Activated CD4-positive, alpha-beta T cell treated with anti-CD3 and anti-CD28 coated beads, Interleukin-2, amount 50 U/mL, for 1 hour (primary cell): Measurements from ENCODE around the gene NUP58.
"Not testable (repeated sequence)": the region's sequence is repeated elsewhere in the genome, so short reads cannot be mapped to it uniquely, and the experiment has no call there.

Experiments used
- DNase-seq: peaks from one replicate; pipeline ENCODE4 v3.0.0-alpha.2; 2020

Gene NUP58

GRCh38 chr13:25306671-25307464, 5.4 kb downstream of the NUP58 start:
- DNase-seq, result no peak

DNA sequence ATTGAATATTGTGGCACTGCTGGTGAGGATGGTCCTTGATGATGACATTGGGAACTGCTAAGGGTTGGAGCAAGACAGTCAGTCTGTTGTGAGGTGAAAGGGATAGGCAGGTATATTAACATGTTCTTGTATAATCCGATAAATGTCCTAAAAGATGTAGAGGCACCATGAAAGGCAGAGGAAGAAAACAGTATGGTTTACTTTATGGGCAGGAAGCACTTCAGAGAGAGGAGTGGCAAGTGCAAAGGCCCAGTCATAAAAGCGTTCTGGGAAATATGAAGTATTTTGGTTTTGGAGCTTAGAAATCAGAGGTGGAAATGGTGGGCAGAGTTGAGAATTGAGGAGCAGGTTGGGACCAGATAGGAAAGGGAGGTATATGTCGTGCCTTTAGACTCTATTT, 9.5 kb downstream of the NUP58 start:
- DNase-seq, result no peak

GRCh38 chr13:25318946-25319345, 17.5 kb downstream of the NUP58 start:
- not testable (repeated sequence) for DNase-seq

GRCh38 chr13:25319771-25320170, 18.3 kb downstream of the NUP58 start:
- no peak for DNase-seq

- no peak for DNase-seq
These were observed 22.7 kb downstream of the NUP58 start for GRCh38 chr13:25324100-25324499.

- no peak for DNase-seq
These were observed 28.3 kb downstream of the NUP58 start for GRCh38 chr13:25329706-25330105.

GRCh38 chr13:25330541-25330940, 29.1 kb downstream of the NUP58 start:
- no peak for DNase-seq

- DNase-seq, result no peak
These were observed 34.4 kb downstream of the NUP58 start for GRCh38 chr13:25335856-25336255.

DNA sequence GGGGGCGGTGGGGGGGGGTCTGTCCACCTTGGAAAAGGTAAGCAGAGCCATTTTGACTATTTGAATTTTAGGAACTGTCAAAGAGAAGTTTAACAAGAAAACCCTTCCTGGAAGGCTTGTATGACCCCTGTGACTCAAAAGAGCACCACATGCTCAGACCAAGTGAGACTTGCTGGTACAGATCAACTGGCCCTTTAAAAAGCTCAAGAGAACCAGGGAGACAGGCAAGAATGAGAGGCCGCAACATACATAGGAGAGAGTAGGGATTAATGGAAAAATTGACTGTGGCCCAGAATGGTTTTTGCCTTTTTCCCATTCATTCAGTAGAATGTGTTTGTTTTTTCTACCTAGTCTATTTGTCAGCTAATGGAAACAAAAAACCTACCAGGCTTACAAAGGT, 44.2 kb downstream of the NUP58 start:
- no peak for DNase-seq

DNA sequence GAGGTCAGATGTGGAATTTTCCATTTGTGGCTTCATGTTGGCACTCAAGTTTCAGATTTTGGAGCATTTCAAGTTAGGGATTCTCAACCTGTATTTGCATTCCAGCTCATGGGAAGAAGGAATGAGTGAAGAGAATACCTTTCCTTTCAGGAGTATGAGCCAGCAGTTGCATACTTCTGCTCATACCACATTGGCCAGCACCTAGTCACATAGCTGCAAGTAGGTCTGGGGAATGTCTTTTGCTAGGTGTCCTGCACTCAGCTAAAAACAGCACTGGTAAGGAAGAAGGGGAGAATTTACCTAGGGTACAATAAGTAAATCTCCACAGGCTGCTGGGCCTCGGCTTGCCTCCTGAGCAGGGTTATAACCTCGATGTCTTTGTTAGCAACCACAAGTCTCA, 45.7 kb downstream of the NUP58 start:
- no peak for DNase-seq

- DNase-seq, result no peak
These were observed 50.0 kb downstream of the NUP58 start for GRCh38 chr13:25351404-25351803.

DNA sequence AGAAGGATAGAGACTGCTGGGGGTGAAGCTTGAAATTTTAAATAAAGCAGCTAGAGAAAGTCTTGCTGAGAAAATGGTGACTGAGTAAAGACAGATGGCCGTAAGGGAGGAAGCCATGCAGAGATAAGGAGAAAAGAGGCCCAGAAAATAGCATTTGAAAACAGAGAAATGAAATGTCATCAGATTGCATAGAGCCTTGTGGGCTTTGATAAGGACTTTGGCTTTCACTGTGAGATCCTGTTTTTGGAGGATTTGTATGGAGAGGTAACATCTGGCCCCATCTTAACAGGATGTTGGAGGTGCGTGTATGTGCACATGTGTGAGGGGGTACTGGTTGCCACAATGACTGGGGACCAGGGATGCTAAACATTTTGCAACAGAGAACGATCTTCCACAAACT, 50.8 kb downstream of the NUP58 start:
- DNase-seq, result no peak

- no peak for DNase-seq
These were observed 51.4 kb downstream of the NUP58 start for GRCh38 chr13:25352806-25353205.

DNA sequence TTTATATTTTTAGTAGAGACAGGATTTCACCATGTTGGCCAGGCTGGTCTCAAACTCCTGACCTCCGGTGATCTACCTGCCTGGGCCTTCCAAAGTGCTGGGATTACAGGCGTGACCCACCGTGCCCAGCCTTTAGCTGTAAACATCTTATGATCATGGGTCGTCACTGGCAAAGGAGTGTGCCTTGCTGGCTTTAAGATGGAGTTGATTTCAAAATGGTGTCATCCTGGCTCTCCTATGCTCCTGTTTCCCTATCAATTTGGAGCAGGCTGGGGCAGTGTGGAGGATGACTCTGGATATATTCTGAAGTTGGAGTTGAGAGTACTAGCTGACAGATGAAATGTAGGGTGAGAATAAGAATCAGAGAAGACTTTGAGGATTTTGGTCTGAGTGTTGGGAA, 51.9 kb downstream of the NUP58 start:
- no peak for DNase-seq

GRCh38 chr13:25354377-25354776, 53.0 kb downstream of the NUP58 start:
- no peak for DNase-seq

DNA sequence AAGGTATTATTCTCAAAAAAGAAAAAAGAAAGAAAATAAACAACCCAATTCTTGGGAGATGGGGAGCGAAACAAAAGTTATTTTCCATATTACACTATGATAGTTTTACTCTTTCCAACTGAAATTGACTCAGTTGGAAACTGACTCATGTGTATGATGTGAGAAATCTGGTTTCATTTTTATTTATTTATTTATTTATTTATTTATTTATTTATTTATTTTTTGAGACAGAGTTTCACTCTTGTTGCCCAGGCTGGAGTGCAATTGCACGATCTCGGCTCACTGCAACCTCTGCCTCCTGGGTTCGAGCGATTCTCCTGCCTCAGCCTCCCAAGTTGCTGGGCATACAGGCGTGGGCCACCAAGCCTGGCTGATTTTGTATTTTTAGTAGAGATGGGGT, 59.0 kb downstream of the NUP58 start:
- DNase-seq, result not testable (repeated sequence)

DNA sequence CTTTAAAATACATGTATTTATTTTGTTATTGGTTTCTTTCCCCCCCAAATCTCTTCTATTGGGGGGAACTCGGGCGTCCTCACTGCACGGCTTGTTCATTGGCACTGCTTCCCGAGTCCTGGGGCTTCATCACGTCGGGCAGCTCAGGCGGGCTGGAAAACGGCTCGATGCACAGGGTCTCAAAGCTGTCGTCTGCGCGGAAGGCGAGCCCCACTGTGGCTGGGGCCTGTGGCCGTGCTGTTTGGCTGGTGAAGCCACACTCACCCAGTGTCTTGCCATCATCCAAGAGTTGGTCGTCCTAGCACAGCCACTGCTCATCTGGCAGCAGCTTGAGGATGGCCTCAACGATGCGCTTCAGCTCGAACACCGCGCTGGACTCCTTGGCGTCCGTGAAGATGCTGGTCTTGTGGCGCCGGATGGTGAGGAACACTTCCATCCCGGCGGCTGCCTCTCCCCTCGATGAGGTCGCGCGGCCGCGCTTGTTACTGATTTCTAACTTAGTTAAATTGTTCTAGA, 64.4 kb downstream of the NUP58 start:
- DNase-seq, result no peak

GRCh38 chr13:25371158-25371874, 69.9 kb downstream of the NUP58 start:
- DNase-seq, result no peak

DNA sequence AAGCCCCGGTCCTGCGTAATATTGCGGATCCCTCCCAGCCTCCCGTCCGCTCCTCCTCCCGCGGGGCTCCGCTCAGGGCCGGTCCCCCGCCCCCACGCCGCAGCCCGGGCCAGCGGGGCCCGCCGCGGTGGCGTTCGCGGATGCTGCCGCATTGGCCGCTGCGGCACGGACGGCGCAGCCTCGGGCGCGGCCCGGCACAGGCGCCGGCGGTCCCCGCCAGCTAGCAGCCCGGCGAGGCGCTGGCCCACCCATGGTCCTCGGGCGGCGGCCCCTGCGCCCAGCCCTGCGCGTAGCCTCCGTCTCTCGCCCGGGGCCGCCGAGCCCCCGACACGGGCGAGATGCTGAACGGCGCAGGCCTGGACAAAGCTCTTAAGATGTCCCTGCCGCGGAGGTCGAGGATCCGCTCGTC, 70.5 kb downstream of the NUP58 start, which contains the start of gene ATP8A2:
Gene ATP8A2 (plus strand): TSS at position 100 of the 409 bp plus-strand sequence. CDS start 239 bp downstream, at position 339.
- DNase-seq, result no peak

DNA sequence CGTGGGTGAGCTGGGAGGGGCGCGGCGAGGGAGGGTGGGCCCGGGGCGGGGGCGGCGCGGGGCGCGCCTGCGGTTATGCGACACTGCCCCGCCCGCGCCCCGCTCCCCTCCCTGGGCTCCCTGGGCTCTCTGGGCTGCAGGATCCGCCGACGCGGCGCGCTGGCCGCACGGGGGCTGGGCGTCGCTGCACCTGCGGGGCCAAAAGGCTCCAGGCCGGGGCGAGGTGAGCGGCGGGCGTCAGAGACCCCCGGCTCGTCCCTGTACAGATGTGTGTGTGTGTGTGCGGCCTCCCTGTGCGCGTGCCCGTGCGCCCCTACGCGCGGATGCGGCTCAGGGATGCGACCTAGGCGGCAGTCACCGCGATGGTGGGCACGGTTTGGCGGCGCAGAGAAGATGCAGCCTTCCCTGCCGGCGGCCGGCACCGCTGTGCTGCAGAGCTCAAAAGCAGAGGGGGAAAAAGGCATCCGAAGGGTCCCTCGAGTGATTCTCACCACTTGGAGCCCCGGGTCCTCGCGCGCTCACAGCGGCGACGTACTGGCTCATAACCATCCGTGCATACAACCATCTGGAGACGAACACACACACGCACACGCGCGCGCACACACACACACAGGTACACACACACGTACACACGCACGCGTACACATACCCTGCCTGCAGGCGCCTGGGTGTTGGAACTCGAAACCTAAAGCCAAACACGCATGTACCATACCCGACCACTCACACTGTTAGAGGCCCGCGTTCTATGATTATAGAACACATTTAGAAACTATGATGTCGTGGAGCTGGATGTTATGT, 71.1 kb downstream of the NUP58 start:
- no peak for DNase-seq

DNA sequence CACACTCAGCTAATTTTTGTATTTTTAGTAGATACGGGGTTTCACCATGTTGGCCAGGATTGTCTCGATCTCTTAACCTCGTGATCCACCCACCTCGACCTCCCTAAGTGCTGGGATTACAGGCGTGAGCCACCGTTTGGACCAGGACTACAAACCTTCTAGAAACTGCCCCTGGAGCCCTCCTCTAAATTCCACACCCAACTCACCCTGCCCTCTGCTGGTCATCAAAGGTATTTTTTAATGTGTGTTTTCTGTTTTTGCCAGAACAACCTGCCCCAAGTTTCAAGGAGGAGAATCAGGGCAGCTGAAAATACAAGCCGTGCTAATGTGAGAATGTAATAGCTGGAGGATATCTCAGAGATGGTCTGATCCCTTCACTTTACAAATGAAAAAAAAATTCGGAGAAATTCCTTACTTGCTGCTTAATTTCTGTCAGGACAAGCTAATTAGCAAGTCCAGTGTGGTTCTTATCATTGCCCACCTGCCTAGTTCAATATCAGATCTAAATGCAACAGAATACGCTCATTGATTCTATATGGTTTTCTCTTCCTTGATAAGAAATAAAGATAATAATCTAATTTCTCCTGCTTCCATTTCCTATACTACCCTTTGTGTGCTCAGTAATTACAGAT, 74.4 kb downstream of the NUP58 start:
- DNase-seq, result peak; percentile 11

- DNase-seq, result no peak
These were observed 76.0 kb downstream of the NUP58 start for GRCh38 chr13:25377244-25377962.
